ENCODE measurements around the gene ARSG.

Gene ARSG

GRCh38 chr17:68381076-68381900, 90.0 kb downstream of the ARSG start:
- Histone ChIP-seq H3K9ac (ENCODE audit: low read depth in 1 of 2, low read length in 2 of 2) (no peak overlapping the region), H3K4me1 (ENCODE audit: control insufficient read depth in 1 of 2, insufficient read depth in 2 of 2, low read length in 2 of 2) (peaks cover 11 to 21% of the 10 kb centered on the region in 2 donors), H3K27ac (ENCODE audit: low read depth, low read length) (peak overlapping the region; percentile 4), H3K36me3 (ENCODE audit: control insufficient read depth in 1 of 2, insufficient read depth in 2 of 2, low read length in 2 of 2) (no peaks in the 10 kb centered on the region), H3K9me3 (ENCODE audit: control insufficient read depth in 1 of 2, low read length in 2 of 2) (no peaks in the 10 kb centered on the region), H3K27me3 (ENCODE audit: control insufficient read depth in 1 of 2, insufficient read depth in 2 of 2, low read length in 2 of 2) (no peaks in the 10 kb centered on the region), H3K4me3 (ENCODE audit: low read depth in 1 of 2, low read length in 2 of 2) (no peak overlapping the region)

- Histone ChIP-seq H3K27ac (ENCODE audit: low read depth, low read length) (no peak overlapping the region), H3K4me3 (ENCODE audit: low read depth in 1 of 2, low read length in 2 of 2) (no peak overlapping the region), H3K9me3 (ENCODE audit: control insufficient read depth in 1 of 2, low read length in 2 of 2) (no peaks in the 10 kb centered on the region), H3K4me1 (ENCODE audit: control insufficient read depth in 1 of 2, insufficient read depth in 2 of 2, low read length in 2 of 2) (peaks cover 11 to 14% of the 10 kb centered on the region in 2 donors), H3K9ac (ENCODE audit: low read depth in 1 of 2, low read length in 2 of 2) (no peak overlapping the region), H3K27me3 (ENCODE audit: control insufficient read depth in 1 of 2, insufficient read depth in 2 of 2, low read length in 2 of 2) (no peaks in the 10 kb centered on the region), H3K36me3 (ENCODE audit: control insufficient read depth in 1 of 2, insufficient read depth in 2 of 2, low read length in 2 of 2) (no peaks in the 10 kb centered on the region)
These were observed 91.3 kb downstream of the ARSG start for GRCh38 chr17:68382582-68383085.

- no peak overlapping the region for H3K4me3 ChIP-seq (ENCODE audit: low read depth in 1 of 2, low read length in 2 of 2)
- H3K9ac ChIP-seq (ENCODE audit: low read depth in 1 of 2, low read length in 2 of 2), result no peak overlapping the region
- H3K36me3 ChIP-seq (ENCODE audit: control insufficient read depth in 1 of 2, insufficient read depth in 2 of 2, low read length in 2 of 2), result no peaks in the 10 kb centered on the region
- no peaks in the 10 kb centered on the region for H3K27me3 ChIP-seq (ENCODE audit: control insufficient read depth in 1 of 2, insufficient read depth in 2 of 2, low read length in 2 of 2)
- peaks cover 11% of the 10 kb centered on the region in 2 donors for H3K4me1 ChIP-seq (ENCODE audit: control insufficient read depth in 1 of 2, insufficient read depth in 2 of 2, low read length in 2 of 2)
- H3K9me3 ChIP-seq (ENCODE audit: control insufficient read depth in 1 of 2, low read length in 2 of 2), result no peaks in the 10 kb centered on the region
- no peak overlapping the region for H3K27ac ChIP-seq (ENCODE audit: low read depth, low read length)
These were observed 91.8 kb downstream of the ARSG start for GRCh38 chr17:68383120-68383442.

- no peak overlapping the region for H3K4me3 ChIP-seq (ENCODE audit: low read depth in 1 of 2, low read length in 2 of 2)
- no peak overlapping the region for H3K27ac ChIP-seq (ENCODE audit: low read depth, low read length)
- H3K27me3 ChIP-seq (ENCODE audit: control insufficient read depth in 1 of 2, insufficient read depth in 2 of 2, low read length in 2 of 2), result no peaks in the 10 kb centered on the region
- H3K9me3 ChIP-seq (ENCODE audit: control insufficient read depth in 1 of 2, low read length in 2 of 2), result no peaks in the 10 kb centered on the region
- H3K9ac ChIP-seq (ENCODE audit: low read depth in 1 of 2, low read length in 2 of 2), result no peak overlapping the region
- H3K4me1 ChIP-seq (ENCODE audit: control insufficient read depth in 1 of 2, insufficient read depth in 2 of 2, low read length in 2 of 2), result peaks cover 11% of the 10 kb centered on the region in 2 donors
- no peaks in the 10 kb centered on the region for H3K36me3 ChIP-seq (ENCODE audit: control insufficient read depth in 1 of 2, insufficient read depth in 2 of 2, low read length in 2 of 2)
These were observed 92.4 kb downstream of the ARSG start for GRCh38 chr17:68383443-68384321.

DNA sequence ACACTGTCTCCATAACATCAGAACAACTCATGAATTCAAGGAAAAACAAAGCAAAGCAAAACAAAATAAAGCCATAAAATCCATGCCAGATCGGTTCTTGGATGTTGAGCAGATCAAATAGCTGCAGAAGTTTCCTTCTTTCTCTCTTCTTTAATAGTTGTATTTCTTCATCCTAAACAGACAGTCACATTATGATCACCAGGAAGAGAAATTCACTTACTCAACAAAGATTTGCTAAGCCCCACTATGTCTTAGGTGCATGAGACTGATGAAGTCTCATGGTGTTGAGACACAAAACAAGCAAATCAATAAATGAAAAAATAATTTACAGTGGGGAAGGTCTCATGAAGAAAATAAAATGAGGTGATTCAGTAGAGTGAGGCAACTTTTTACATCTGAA, 93.2 kb downstream of the ARSG start:
- H3K4me1 ChIP-seq (ENCODE audit: control insufficient read depth in 1 of 2, insufficient read depth in 2 of 2, low read length in 2 of 2), result peaks cover 11% of the 10 kb centered on the region in 2 donors
- H3K36me3 ChIP-seq (ENCODE audit: control insufficient read depth in 1 of 2, insufficient read depth in 2 of 2, low read length in 2 of 2), result no peaks in the 10 kb centered on the region
- H3K4me3 ChIP-seq (ENCODE audit: low read depth in 1 of 2, low read length in 2 of 2), result no peak overlapping the region
- H3K27ac ChIP-seq (ENCODE audit: low read depth, low read length), result no peak overlapping the region
- H3K9me3 ChIP-seq (ENCODE audit: control insufficient read depth in 1 of 2, low read length in 2 of 2), result no peaks in the 10 kb centered on the region
- H3K27me3 ChIP-seq (ENCODE audit: control insufficient read depth in 1 of 2, insufficient read depth in 2 of 2, low read length in 2 of 2), result no peaks in the 10 kb centered on the region
- H3K9ac ChIP-seq (ENCODE audit: low read depth in 1 of 2, low read length in 2 of 2), result no peak overlapping the region

DNA sequence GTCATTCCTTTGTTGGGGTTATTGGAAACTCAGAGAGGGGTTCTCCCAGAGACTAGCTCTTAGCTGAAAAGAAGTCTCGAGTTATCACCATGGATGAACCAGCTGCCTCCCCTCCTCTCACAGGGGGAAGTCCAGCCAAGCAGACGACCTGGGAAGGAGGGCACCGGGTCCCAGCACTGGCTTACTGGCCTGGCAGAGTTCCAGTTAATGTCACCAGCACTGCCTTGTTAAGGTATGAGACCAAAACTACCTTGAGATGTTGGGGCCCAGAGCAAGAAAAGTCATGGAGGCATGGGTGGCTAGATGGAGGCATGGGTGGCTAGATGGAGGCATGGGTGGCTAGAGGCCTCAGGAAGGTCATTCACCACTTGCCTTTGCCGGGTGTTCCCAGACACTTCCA, 93.6 kb downstream of the ARSG start:
- Histone ChIP-seq H3K27me3 (ENCODE audit: control insufficient read depth in 1 of 2, insufficient read depth in 2 of 2, low read length in 2 of 2) (no peaks in the 10 kb centered on the region), H3K4me3 (ENCODE audit: low read depth in 1 of 2, low read length in 2 of 2) (no peak overlapping the region), H3K36me3 (ENCODE audit: control insufficient read depth in 1 of 2, insufficient read depth in 2 of 2, low read length in 2 of 2) (no peaks in the 10 kb centered on the region), H3K9me3 (ENCODE audit: control insufficient read depth in 1 of 2, low read length in 2 of 2) (no peaks in the 10 kb centered on the region), H3K9ac (ENCODE audit: low read depth in 1 of 2, low read length in 2 of 2) (no peak overlapping the region), H3K4me1 (ENCODE audit: control insufficient read depth in 1 of 2, insufficient read depth in 2 of 2, low read length in 2 of 2) (peaks cover 11% of the 10 kb centered on the region in 2 donors), H3K27ac (ENCODE audit: low read depth, low read length) (no peak overlapping the region)

- peaks cover 10 to 11% of the 10 kb centered on the region in 2 donors for H3K4me1 ChIP-seq (ENCODE audit: control insufficient read depth in 1 of 2, insufficient read depth in 2 of 2, low read length in 2 of 2)
- no peak overlapping the region for H3K27ac ChIP-seq (ENCODE audit: low read depth, low read length)
- no peaks in the 10 kb centered on the region for H3K27me3 ChIP-seq (ENCODE audit: control insufficient read depth in 1 of 2, insufficient read depth in 2 of 2, low read length in 2 of 2)
- H3K4me3 ChIP-seq (ENCODE audit: low read depth in 1 of 2, low read length in 2 of 2), result no peak overlapping the region
- no peaks in the 10 kb centered on the region for H3K9me3 ChIP-seq (ENCODE audit: control insufficient read depth in 1 of 2, low read length in 2 of 2)
- H3K9ac ChIP-seq (ENCODE audit: low read depth in 1 of 2, low read length in 2 of 2), result no peak overlapping the region
- no peaks in the 10 kb centered on the region for H3K36me3 ChIP-seq (ENCODE audit: control insufficient read depth in 1 of 2, insufficient read depth in 2 of 2, low read length in 2 of 2)
These were observed 94.4 kb downstream of the ARSG start for GRCh38 chr17:68385490-68386215.

GRCh38 chr17:68387435-68388218, 96.3 kb downstream of the ARSG start:
- Histone ChIP-seq H3K9ac (ENCODE audit: low read depth in 1 of 2, low read length in 2 of 2) (no peak overlapping the region), H3K36me3 (ENCODE audit: control insufficient read depth in 1 of 2, insufficient read depth in 2 of 2, low read length in 2 of 2) (no peaks in the 10 kb centered on the region), H3K27ac (ENCODE audit: low read depth, low read length) (no peak overlapping the region)

DNA sequence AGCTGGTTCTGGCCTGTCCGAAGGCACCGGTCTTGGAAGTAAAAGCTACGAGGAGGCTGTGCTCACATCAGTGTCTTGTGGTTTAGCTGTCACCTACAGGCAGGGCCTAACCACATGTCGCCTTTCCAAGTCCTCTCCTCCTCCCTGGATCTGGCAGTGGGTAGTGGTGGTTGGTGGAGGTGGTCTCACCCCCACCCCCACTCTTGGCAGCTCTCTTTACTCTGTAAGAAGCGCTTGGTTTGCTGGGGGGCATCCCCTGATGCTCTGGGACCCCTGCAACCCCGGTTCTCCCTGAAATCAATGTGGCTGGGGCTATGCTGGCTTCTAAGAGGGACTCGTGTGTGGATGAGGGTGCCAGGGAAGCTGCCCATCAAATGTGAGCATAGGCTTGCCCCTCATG, 97.7 kb downstream of the ARSG start:
- Histone ChIP-seq H3K36me3 (ENCODE audit: control insufficient read depth in 1 of 2, insufficient read depth in 2 of 2, low read length in 2 of 2) (no peaks in the 10 kb centered on the region), H3K4me3 (ENCODE audit: low read depth in 1 of 2, low read length in 2 of 2) (no peak overlapping the region), H3K9me3 (ENCODE audit: control insufficient read depth in 1 of 2, low read length in 2 of 2) (no peaks in the 10 kb centered on the region), H3K9ac (ENCODE audit: low read depth in 1 of 2, low read length in 2 of 2) (no peak overlapping the region), H3K27ac (ENCODE audit: low read depth, low read length) (no peak overlapping the region), H3K27me3 (ENCODE audit: control insufficient read depth in 1 of 2, insufficient read depth in 2 of 2, low read length in 2 of 2) (no peaks in the 10 kb centered on the region), H3K4me1 (ENCODE audit: control insufficient read depth in 1 of 2, insufficient read depth in 2 of 2, low read length in 2 of 2) (peaks cover 2 to 4% of the 10 kb centered on the region in 2 donors)

More at GRCh38 chr17:68387435-68388218, 96.3 kb downstream of the ARSG start:
- Histone ChIP-seq H3K4me3 (ENCODE audit: low read depth in 1 of 2, low read length in 2 of 2) (no peak overlapping the region), H3K27me3 (ENCODE audit: control insufficient read depth in 1 of 2, insufficient read depth in 2 of 2, low read length in 2 of 2) (no peaks in the 10 kb centered on the region), H3K9me3 (ENCODE audit: control insufficient read depth in 1 of 2, low read length in 2 of 2) (no peaks in the 10 kb centered on the region), H3K4me1 (ENCODE audit: control insufficient read depth in 1 of 2, insufficient read depth in 2 of 2, low read length in 2 of 2) (peaks cover 10 to 11% of the 10 kb centered on the region in 2 donors)

All from duodenal mucosa (tissue), 2 donors.